GM21515 (cell line): ENCODE results near the gene FOXD4L3.
"Not testable (repeated sequence)": the region's sequence is repeated elsewhere in the genome, so short reads cannot be mapped to it uniquely, and the experiment has no call there.

Source experiments
- ATAC-seq: cut with Tn5 transposase; IDR thresholded peaks from one replicate; pipeline ENCODE4 v1.9.1; 2021; ENCODE audit not compliant: unreplicated experiment

The FOXD4L3 gene

DNA sequence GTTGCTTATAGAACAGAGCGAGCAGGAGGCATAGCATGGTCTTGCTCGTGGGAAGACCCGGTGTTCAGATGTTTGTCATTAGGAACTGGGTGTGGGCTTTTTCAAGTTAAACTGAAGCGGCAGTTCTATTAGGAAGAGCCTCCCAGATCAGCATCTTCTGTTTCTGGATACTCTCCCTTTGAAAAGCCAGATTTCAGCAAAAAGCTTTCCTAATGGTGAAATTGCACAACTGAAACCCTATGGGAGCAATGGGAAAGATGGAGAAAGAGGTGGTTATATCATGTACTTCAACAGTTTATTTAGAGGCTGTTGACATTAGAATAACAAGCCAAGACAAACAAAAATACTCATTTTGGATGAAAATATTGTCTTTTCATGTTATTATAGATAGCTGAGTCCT is 41.3 kb downstream of the FOXD4L3 start:
- not testable (repeated sequence) for ATAC-seq

GRCh38 chr9:68351689-68352088 is 49.0 kb downstream of the FOXD4L3 start:
- not testable (repeated sequence) for ATAC-seq
